IPS-18c (cell line): ENCODE results near the gene PEX11A.

ENCODE experiments used
- H3K4me3 ChIP-seq: 2 replicates; pipeline ENCODE4 v1.7.0; 2013; ENCODE audit warnings: low read depth, mild to moderate bottlenecking, low read length, moderate library complexity; ENCODE audit not compliant: insufficient read depth
- H3K9me3 ChIP-seq: one replicate; pipeline ENCODE4 v1.6.1; 2013; ENCODE audit warnings: mild to moderate bottlenecking, low read length, moderate library complexity; ENCODE audit not compliant: control insufficient read depth, insufficient read depth

The PEX11A gene

DNA sequence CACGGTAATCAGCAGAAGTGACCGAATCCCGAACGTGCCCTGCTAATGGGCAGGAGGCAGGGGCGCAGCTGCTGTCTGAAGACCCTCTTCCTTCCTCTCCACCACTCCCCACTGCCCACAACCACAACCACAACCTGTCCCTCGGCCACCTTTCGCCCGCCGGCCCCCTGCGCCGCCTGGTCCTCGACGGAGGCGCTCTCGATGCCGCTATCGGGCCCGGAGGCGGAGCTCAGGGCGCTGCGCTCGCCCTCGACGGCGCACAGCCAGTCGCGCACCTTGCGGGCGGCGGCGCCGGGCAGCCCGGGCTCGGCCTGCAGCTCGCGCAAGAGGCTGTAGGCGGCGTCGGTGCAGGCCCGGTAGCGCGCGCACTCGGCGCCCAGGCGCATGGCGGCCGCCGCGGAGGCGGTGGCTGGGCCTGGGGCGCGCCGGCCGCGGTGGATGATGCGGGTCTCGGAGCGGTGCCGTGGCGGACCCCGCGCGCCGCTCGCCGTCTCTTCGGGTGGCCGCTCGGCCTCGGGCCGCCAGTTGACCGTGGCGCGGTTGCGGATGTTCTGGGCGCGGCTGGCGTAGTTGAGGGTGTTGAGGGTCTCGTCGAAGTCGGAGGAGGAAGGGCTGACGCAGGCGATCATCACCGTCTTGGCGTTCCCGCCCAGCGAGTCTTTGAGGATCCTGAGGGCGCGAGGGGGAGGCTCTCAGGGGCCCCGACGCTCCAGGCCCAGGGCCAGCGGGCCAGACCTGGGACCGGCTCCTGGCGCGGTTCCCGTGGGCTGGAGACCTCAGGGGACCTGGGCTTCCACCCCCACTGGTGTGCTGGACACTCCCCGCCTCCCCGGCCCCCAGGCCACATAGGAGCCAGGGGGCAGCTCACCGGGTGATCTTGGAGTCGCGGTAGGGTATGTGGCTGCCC lies 42.2 kb downstream of the PEX11A start:
- Histone ChIP-seq H3K4me3 (no peak overlapping the region), H3K9me3 (no peaks in the 10 kb centered on the region)

DNA sequence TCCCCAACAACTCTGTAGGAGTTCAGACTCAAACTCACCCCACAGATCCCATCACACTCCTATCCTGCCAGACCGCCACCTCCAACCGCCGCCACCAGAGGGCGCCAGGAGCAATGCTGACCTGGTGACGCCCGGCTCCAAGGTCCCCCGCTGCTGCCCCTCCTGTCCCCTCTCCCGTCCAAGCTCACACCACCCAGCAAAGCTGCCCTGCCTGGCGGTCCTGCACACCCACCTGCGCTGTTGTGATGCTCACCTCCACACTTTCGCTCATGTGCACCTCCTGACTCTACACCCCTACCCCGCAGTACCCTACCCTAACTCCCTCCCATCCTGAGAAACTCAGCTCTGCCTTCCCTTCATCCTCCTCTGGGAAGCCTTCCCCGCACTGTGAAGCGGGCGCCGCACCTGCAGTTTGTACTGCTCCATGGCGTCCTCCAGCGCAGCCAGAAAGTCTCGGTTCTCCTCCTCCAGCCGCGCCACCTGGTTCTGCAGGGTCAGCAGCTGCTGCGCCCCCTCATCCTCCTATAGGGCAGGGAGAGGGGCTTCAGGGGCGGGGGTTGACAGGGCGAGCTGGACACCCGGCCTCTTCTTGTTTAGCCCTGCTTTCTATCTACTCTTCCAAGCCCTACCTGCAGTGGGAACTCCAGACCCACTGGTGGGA lies 43.2 kb downstream of the PEX11A start:
- Histone ChIP-seq H3K9me3 (no peaks in the 10 kb centered on the region), H3K4me3 (no peak overlapping the region; the same call in 1 of the 2 replicates)

DNA sequence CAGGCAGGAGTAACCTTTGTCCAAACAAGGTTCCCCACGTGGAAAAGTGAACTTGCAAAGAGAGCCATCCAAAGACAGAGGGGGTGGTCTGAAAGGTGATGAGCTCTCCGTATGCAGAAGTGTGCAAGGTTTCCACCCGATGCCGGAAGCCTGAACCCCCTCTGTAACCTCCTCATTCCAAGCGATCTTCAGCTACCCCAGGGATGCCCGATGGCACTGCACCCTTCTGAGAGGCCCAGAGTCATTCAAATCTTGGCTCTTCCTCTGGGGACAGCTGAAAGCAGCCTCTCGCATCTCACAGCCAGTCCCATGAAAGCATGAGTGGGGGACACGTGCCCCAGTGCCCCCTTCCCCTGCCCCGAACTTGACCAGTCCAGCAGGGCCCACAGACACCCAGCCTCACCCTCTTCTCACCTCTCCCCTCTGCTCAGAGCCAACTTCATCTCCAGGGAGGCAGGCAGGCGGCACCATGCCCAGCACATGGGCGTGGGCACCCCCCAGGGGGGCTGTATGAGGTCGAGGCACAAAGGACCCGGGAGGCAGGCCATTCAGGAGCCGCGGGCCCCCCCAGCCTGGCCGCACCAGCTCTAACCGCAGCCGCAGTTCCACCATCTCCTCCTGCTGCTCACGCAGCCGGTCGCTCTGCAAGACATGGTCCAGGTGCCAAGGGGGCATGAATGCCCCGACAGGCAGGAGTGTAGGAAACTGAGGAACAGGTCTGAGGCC lies 44.0 kb downstream of the PEX11A start:
- H3K9me3 ChIP-seq, result no peaks in the 10 kb centered on the region
- no peak overlapping the region for H3K4me3 ChIP-seq

DNA sequence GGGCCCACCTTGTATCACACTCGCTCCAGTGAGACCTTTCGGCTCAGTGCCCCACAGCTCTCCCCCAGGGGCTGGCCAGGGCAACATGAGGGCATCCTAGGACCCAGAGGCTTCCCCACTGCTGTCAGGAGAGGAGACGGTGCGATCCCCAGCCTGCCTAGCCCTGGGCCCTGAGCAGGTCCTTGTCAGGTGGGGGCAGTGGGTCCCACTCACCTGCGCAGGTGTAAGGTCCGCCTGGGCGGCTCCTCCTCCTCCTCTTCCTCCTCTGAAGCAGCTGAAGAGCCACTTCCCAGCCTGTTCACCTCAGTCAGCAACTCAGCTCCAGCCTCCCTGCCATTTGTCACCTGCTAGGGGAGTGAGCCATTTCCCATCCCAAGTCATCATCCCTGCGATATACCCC lies 44.9 kb downstream of the PEX11A start:
- no peak overlapping the region for H3K4me3 ChIP-seq
- H3K9me3 ChIP-seq, result no peaks in the 10 kb centered on the region

DNA sequence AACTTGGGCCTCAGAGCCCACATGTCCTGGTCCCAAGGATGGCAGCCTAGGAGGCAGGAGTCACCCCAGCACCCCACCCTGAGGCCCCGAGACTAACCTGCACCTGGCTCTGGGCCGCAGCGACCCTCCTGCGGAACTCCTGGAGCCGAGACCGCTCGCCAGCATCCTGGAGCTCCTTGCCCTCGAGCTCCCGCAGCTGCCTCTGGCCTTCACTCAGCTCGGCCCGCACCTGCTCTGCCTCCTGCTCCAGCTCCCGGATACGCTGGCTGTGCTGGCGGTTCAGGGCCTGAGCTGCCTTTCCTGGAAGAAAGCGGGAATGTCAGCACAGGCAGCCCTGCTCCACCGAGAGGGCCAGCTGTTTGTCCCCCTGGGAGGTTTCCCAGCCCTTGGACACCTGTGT lies 48.4 kb downstream of the PEX11A start:
- Histone ChIP-seq H3K9me3 (peaks cover 3% of the 10 kb centered on the region), H3K4me3 (no peak overlapping the region)

DNA sequence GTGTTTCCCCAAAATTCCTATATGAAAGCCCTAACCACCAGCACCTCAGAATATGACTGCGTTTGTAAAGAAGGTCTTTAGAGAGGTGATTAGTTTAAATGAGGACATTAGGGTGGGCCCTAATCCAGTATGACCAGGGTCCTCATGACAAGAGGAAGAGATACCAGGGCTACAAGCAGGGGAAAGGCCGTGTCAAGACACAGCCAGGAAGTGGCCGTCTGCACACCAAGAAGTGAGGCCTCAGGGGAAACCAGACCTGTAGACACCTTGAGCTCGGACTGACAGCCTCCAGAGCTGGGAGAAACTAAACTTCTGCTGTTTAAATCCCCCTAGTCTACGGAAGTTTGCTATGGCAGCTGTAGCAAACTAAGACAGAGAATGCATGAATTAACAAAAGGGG lies 49.5 kb downstream of the PEX11A start:
- Histone ChIP-seq H3K9me3 (peaks cover 3% of the 10 kb centered on the region), H3K4me3 (no peak overlapping the region)

DNA sequence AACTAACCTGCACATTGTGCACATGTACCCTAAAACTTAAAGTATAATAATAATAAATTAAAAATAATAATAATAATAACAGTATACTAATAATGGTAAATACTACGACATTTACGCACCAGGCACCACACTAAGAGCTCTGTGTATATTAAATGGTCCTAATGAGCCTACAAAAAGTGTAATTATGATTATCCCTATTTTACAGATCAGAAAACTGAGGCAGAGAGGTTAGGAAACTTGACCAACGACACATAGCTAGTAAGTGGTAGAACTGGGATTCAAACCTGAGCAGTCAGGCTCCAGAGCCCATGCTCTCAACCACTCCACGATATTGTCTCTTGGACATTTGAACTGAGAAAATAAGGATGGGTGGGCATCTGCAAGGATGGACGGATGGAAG lies 50.3 kb downstream of the PEX11A start:
- Histone ChIP-seq H3K4me3 (no peak overlapping the region), H3K9me3 (peaks cover 3% of the 10 kb centered on the region)

DNA sequence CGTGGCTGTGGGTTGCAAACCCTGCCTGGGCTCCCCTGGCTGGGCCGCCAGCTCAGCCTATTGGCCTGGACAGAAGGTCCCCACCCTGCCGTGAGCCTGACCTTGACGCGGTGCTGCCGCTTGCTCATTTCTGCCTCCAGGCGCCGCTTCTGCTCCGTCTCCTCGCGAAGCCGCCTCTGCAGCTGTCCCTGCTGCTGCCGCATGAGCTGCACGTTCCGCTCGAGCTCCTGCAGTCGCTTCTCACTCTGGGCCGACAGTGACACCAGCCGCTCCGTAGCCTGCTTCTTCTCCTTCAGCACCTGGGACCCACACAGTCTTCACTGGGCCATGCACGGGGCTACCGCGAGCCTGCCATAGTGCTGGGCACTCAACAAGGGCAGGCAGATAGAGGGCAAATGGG lies 57.0 kb downstream of the PEX11A start:
- Histone ChIP-seq H3K9me3 (peaks cover 9% of the 10 kb centered on the region), H3K4me3 (no peak overlapping the region)

DNA sequence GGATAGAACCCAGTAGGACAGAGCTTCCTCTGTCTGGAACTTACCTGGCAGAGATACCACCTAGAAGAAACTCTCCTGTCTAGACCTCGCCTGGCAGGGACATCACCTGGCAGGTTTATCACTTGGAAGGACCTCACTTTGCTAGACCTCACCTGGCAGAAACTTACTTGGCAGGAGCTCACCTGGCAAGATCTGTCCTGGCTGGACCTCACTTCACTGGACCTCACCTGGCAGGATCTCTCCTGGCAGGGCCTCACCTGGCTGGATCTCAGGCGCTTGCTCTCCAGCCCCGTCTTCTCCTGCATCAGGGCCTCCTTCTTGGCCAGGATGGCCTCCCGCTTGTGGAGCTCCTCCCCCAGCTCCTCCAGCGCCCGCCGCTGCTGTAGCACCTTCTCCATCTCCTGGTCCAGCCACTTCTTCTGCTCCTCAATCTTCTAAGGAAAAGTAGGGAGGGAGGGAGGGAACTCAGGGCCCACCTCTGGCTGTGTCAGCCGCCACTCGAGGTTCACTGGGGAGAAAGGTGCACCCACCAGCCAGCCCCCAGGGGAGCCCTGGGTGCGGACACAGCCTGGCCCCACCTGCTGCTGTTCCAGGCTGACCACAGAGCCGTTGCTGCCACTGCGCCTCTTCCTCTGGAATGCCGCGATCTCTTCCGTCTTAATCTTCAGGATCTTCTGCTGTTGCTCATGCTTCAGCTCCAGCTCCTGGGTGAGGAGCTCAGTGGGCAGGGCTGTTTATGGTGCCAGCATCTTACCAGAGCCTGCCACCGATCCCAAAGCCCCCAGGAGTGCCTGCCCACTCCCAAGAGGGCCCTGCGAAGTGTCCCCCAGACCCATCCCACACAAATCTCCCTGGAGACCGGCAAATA lies 57.8 kb downstream of the PEX11A start:
- H3K4me3 ChIP-seq, result no peak overlapping the region
- peaks cover 9% of the 10 kb centered on the region for H3K9me3 ChIP-seq

DNA sequence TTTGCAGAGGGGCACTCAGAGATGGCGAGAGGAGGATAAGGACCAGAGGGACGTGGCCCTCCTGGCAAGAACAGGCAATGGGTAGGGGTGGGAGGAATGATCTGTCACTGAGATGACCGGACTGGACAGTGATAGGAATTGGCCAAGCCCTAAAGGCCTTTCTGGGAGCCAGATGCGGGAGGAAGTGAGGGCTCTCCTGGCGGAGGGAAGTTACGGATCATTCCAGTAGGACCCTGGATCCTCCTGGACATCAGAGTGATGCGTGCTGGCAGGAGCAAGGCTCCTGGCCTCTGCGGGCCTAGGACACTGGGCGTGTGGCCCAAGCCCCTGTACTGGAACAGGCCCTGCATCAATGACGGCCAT lies 58.7 kb downstream of the PEX11A start:
- no peak overlapping the region for H3K4me3 ChIP-seq
- H3K9me3 ChIP-seq, result peaks cover 9% of the 10 kb centered on the region
